Suppressor macrophage treated with lipopolysaccharide for 1 hour (primary cell): Measurements from ENCODE around the gene ME3.
"Not testable (repeated sequence)": the region's sequence is repeated elsewhere in the genome, so short reads cannot be mapped to it uniquely, and the experiment has no call there.

Source experiments
- DNase-seq, 3 donors: peaks; one replicate each; pipeline ENCODE4 v3.0.0-alpha.2; 2020 to 2022

Gene ME3

GRCh38 chr11:86418106-86418505 is 254.3 kb downstream of the ME3 start:
- DNase-seq, result peak; percentile 15 to 69 (median 56)

- DNase-seq, result not testable (repeated sequence)
Observed at GRCh38 chr11:86416951-86417350, 255.5 kb downstream of the ME3 start.

- DNase-seq, result peak; percentile 65 to 83 (median 83)
Observed at GRCh38 chr11:86416494-86416893, 255.9 kb downstream of the ME3 start.

GRCh38 chr11:86415026-86415425 is 257.4 kb downstream of the ME3 start:
- DNase-seq, result no peak

- no peak for DNase-seq
Observed at GRCh38 chr11:86414032-86414431, 258.4 kb downstream of the ME3 start.

GRCh38 chr11:86408845-86409244 is 263.6 kb downstream of the ME3 start:
- no peak for DNase-seq

- DNase-seq, result no peak
Observed at GRCh38 chr11:86403458-86403857, 269.0 kb downstream of the ME3 start.

- no peak for DNase-seq
Observed at GRCh38 chr11:86398106-86398505, 274.3 kb downstream of the ME3 start.

GRCh38 chr11:86397351-86397750 is 275.1 kb downstream of the ME3 start:
- no peak for DNase-seq

- no peak for DNase-seq
Observed at GRCh38 chr11:86396396-86396795, 276.0 kb downstream of the ME3 start.

GRCh38 chr11:86395061-86395551 is 277.3 kb downstream of the ME3 start:
- no peak for DNase-seq
